ENCODE measurements around the gene PRPF6. TPM values are rescaled to one million over a fixed set of nuclear protein-coding genes. Genes with fewer than 3 reads are reported as not detected.
A peak's percentile ranks its signal among the peaks of the same experiment; 100 is the strongest.

Gene PRPF6
- total and polyA plus RNA-seq, 2 of the 13 experiments (the other 11 are each of a cell fraction or from before 2014, with no cell fraction given) = 63.7 to 101 TPM

GRCh38 chr20:64041040-64041780 is 60.3 kb downstream of the PRPF6 start (continued):
- TF ChIP-seq ZBTB40 (IDR thresholded peaks at IDR 0.05) = no peak
- TF ChIP-seq ZBTB40 (CRISPR knock-in tag; IDR thresholded peaks at IDR 0.05) = no peak; the same call in 1 of the 2 replicates
- TF ChIP-seq ZNF850 (CRISPR knock-in tag; conservative IDR thresholded peaks at IDR 0.05) = no peak
- peak; percentile 55; the same call in 1 of the 2 replicates for TF ChIP-seq HIC2 (CRISPR knock-in tag; IDR thresholded peaks at IDR 0.05; ENCODE audit: low read depth)
- TF ChIP-seq HNF1B (CRISPR knock-in tag; IDR thresholded peaks at IDR 0.05) = peak; percentile 74
- no peak for TF ChIP-seq ZNF10 (CRISPR knock-in tag; IDR thresholded peaks at IDR 0.05; ENCODE audit: borderline replicate concordance, low read depth)
- TF ChIP-seq ZBTB21 (CRISPR knock-in tag; IDR thresholded peaks at IDR 0.05) = peak; percentile 48; the same call in 1 of the 2 replicates
- peak; percentile 79; the same call in 1 of the 2 replicates for TF ChIP-seq ZNF12 (CRISPR knock-in tag; IDR thresholded peaks at IDR 0.05)
- TF ChIP-seq IRF2 (CRISPR knock-in tag; IDR thresholded peaks at IDR 0.05) = no peak; the same call in 1 of the 2 replicates
- TF ChIP-seq ZBTB14 (CRISPR knock-in tag; IDR thresholded peaks at IDR 0.05) = no peak
- TF ChIP-seq EZH2 (conservative IDR thresholded peaks at IDR 0.05; ENCODE audit: low read depth, low read length) = no peak
- peak; percentile 98 for TF ChIP-seq ZNF121 (CRISPR knock-in tag; IDR thresholded peaks at IDR 0.05)
- TF ChIP-seq ZNF607 (CRISPR knock-in tag; IDR thresholded peaks at IDR 0.05; ENCODE audit: borderline replicate concordance) = 0 out of 2 replicates have a peak, but pooled peaks have one; percentile 12
- TF ChIP-seq ZNF746 (CRISPR knock-in tag; IDR thresholded peaks at IDR 0.05) = no peak
- TF ChIP-seq SP5 (CRISPR knock-in tag; IDR thresholded peaks at IDR 0.05; ENCODE audit: borderline replicate concordance, low read depth) = peak; percentile 19; the same call in 1 of the 2 replicates
- TF ChIP-seq SAP130 (CRISPR knock-in tag; IDR thresholded peaks at IDR 0.05; ENCODE audit: low read depth) = peak; percentile 80; the same call in 1 of the 2 replicates

Measured in HepG2 (cell line).